Measurements from ENCODE around the gene FBXO9.

Gene FBXO9

GRCh38 chr6:53095270-53095669 lies 30.1 kb downstream of the FBXO9 start:
- no peak for DNase-seq (ENCODE audit: low read depth)

- no peak for DNase-seq (ENCODE audit: low read depth)
Observed at GRCh38 chr6:53095716-53096115, 30.5 kb downstream of the FBXO9 start.

- DNase-seq (ENCODE audit: low read depth) = no peak
Observed at GRCh38 chr6:53100561-53100960, 35.4 kb downstream of the FBXO9 start.

GRCh38 chr6:53101006-53101405 lies 35.8 kb downstream of the FBXO9 start:
- DNase-seq (ENCODE audit: low read depth) = no peak

GRCh38 chr6:53103993-53104675 lies 38.9 kb downstream of the FBXO9 start:
- no peak for DNase-seq (ENCODE audit: low read depth)

- peak; percentile 9 for DNase-seq (ENCODE audit: low read depth)
Observed at GRCh38 chr6:53104916-53105315, 39.7 kb downstream of the FBXO9 start.

GRCh38 chr6:53107091-53107490 lies 41.9 kb downstream of the FBXO9 start:
- peak; percentile 82 for DNase-seq (ENCODE audit: low read depth)

GRCh38 chr6:53109612-53110011 lies 44.4 kb downstream of the FBXO9 start:
- no peak for DNase-seq (ENCODE audit: low read depth)

- DNase-seq (ENCODE audit: low read depth) = no peak
Observed at GRCh38 chr6:53111865-53112264, 46.7 kb downstream of the FBXO9 start.

- DNase-seq (ENCODE audit: low read depth) = no peak
Observed at GRCh38 chr6:53112404-53112803, 47.2 kb downstream of the FBXO9 start.

GRCh38 chr6:53112871-53113270 lies 47.7 kb downstream of the FBXO9 start:
- DNase-seq (ENCODE audit: low read depth) = no peak

- DNase-seq (ENCODE audit: low read depth) = no peak
Observed at GRCh38 chr6:53113742-53114141, 48.5 kb downstream of the FBXO9 start.

- DNase-seq (ENCODE audit: low read depth) = no peak
Observed at GRCh38 chr6:53115113-53115512, 49.9 kb downstream of the FBXO9 start.

- DNase-seq (ENCODE audit: low read depth) = no peak
Observed at GRCh38 chr6:53115741-53116140, 50.5 kb downstream of the FBXO9 start.

- DNase-seq (ENCODE audit: low read depth) = no peak
Observed at GRCh38 chr6:53119349-53119748, 54.1 kb downstream of the FBXO9 start.

- peak; percentile 58 for DNase-seq (ENCODE audit: low read depth)
Observed at GRCh38 chr6:53119772-53120409, 54.7 kb downstream of the FBXO9 start.

GRCh38 chr6:53124131-53124800 lies 59.1 kb downstream of the FBXO9 start:
- DNase-seq (ENCODE audit: low read depth) = no peak

GRCh38 chr6:53125276-53125675 lies 60.1 kb downstream of the FBXO9 start:
- DNase-seq (ENCODE audit: low read depth) = no peak

- DNase-seq (ENCODE audit: low read depth) = no peak
Observed at GRCh38 chr6:53128842-53129241, 63.6 kb downstream of the FBXO9 start.

- no peak for DNase-seq (ENCODE audit: low read depth)
Observed at GRCh38 chr6:53130569-53131290, 65.5 kb downstream of the FBXO9 start.

GRCh38 chr6:53133961-53134360 lies 68.8 kb downstream of the FBXO9 start:
- DNase-seq (ENCODE audit: low read depth) = no peak

- DNase-seq (ENCODE audit: low read depth) = no peak
Observed at GRCh38 chr6:53134601-53135235, 69.5 kb downstream of the FBXO9 start.

Measured in fibroblast of gingiva (primary cell).